ENCODE results near the gene TET1.
"Not testable (repeated sequence)": the region's sequence is repeated elsewhere in the genome, so short reads cannot be mapped to it uniquely, and the experiment has no call there.

TET1 gene

DNA sequence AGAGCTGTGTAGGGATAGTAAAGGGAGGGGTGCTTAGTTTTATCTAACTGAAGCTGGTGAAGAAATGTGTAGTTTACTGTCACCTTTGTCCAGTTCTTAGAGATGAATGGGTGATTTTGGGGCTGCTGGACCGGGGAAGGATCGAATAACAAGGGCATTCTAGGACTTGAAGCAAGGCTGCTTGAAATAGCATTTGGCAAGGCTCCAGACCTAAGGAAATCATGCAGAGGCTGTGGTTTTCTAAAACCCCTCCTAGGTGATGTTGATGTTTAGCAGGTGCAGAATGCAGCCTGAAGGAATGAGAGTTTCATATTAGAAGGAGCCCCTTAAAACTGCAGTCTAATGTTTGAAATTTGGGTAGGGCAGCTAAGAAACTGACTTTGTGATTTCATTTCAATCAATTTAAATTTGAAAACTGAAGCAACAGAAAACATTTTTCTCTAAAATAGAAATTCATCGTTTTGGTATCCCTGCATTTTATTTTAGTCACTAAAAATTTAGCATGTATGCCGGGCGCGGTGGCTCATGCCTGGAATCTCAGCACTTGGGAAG is 68.5 kb downstream of the TET1 start:
- no peak for DNase-seq (ENCODE audit: low spot score)
- no peak overlapping the region for H3K4me2 ChIP-seq (ENCODE audit: insufficient read depth, low read length, poor library complexity, severe bottlenecking)

DNA sequence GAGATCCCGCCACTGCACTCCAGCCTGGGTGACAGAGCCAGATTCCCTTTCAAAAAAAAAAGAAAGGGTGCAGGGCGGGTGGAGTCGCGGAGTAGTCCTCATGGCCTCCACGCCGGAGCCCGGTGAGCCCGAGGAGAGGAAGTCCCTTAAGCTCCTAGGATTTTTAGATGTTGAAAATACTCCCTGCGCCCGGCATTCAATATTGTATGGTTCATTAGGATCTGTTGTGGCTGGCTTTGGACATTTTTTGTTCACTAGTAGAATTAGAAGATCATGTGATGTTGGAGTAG is 72.1 kb downstream of the TET1 start:
- H3K4me2 ChIP-seq (ENCODE audit: insufficient read depth, low read length, poor library complexity, severe bottlenecking); H3K4me1 ChIP-seq (ENCODE audit: control insufficient read depth in 2 of 2, insufficient read depth in 1 of 2, low read depth in 1 of 2, low read length in 2 of 2); H3K18ac ChIP-seq (ENCODE audit: low read length); H3K27ac ChIP-seq (replicated peaks; ENCODE audit: low read length); H3K4me3 ChIP-seq (ENCODE audit: low read length in 2 of 2); H2BK5ac ChIP-seq (ENCODE audit: low read length); H3K27me3 ChIP-seq (ENCODE audit: control insufficient read depth in 3 of 3, insufficient read depth in 3 of 3, low read depth in 1 of 3, low read length in 3 of 3); DNase-seq (ENCODE audit: low spot score); H3K9me3 ChIP-seq (replicated peaks in 1 of 2; ENCODE audit: control insufficient read depth in 2 of 2, insufficient read depth in 1 of 2, low read depth in 1 of 2, low read length in 2 of 2); H2BK12ac ChIP-seq (ENCODE audit: low read length); H3K9ac ChIP-seq (ENCODE audit: low read depth, low read length, poor library complexity); H4K8ac ChIP-seq (ENCODE audit: low read depth, low read length); H3K23ac ChIP-seq (ENCODE audit: low read depth, low read length, poor library complexity); H2BK120ac ChIP-seq (ENCODE audit: low read depth, low read length); H4K91ac ChIP-seq (ENCODE audit: low read depth, low read length, poor library complexity); H3K14ac ChIP-seq (ENCODE audit: low read length); H2AFZ ChIP-seq (ENCODE audit: low read length); H2AK5ac ChIP-seq (ENCODE audit: low read depth, low read length); H3K79me1 ChIP-seq (ENCODE audit: low read depth, low read length); H2BK15ac ChIP-seq (ENCODE audit: low read length); H3K4ac ChIP-seq (ENCODE audit: low read length): not testable (repeated sequence)
- no CpG with 5 or more reads among the region's 10 CpGs for WGBS, 2 donors (ENCODE audit: extremely low coverage in 2 of 2, insufficient read length in 2 of 2, insufficient replicate concordance in 1 of 2)
- peaks cover 0 to 58% of the 10 kb centered on the region in 2 donors for H3K36me3 ChIP-seq (replicated peaks in 1 of 2; ENCODE audit: control insufficient read depth in 2 of 2, insufficient read depth in 2 of 2, low read length in 2 of 2)

More for the DNA sequence above, 68.5 kb downstream of the TET1 start:
- no CpG with 5 or more reads among the region's 6 CpGs for WGBS, 2 donors (ENCODE audit: extremely low coverage in 2 of 2, insufficient read length in 2 of 2, insufficient replicate concordance in 1 of 2)
- Histone ChIP-seq H4K91ac (ENCODE audit: low read depth, low read length, poor library complexity) (no peak overlapping the region), H2BK15ac (ENCODE audit: low read length) (no peak overlapping the region), H3K14ac (ENCODE audit: low read length) (no peak overlapping the region), H3K27me3 (ENCODE audit: control insufficient read depth in 3 of 3, insufficient read depth in 3 of 3, low read depth in 1 of 3, low read length in 3 of 3) (no peaks in the 10 kb centered on the region), H3K4ac (ENCODE audit: low read length) (no peak overlapping the region), H2BK120ac (ENCODE audit: low read depth, low read length) (no peak overlapping the region), H3K36me3 (replicated peaks in 1 of 2; ENCODE audit: control insufficient read depth in 2 of 2, insufficient read depth in 2 of 2, low read length in 2 of 2) (peaks cover 0 to 56% of the 10 kb centered on the region in 2 donors), H3K23ac (ENCODE audit: low read depth, low read length, poor library complexity) (no peak overlapping the region), H2AFZ (ENCODE audit: low read length) (no peak overlapping the region), H2AK5ac (ENCODE audit: low read depth, low read length) (no peak overlapping the region), H2BK5ac (ENCODE audit: low read length) (no peak overlapping the region), H3K27ac (replicated peaks; ENCODE audit: low read length) (no peak overlapping the region), H3K9me3 (replicated peaks in 1 of 2; ENCODE audit: control insufficient read depth in 2 of 2, insufficient read depth in 1 of 2, low read depth in 1 of 2, low read length in 2 of 2) (no peaks in the 10 kb centered on the region), H3K4me3 (ENCODE audit: low read length in 2 of 2) (no peak overlapping the region), H3K4me1 (ENCODE audit: control insufficient read depth in 2 of 2, insufficient read depth in 1 of 2, low read depth in 1 of 2, low read length in 2 of 2) (no peaks in the 10 kb centered on the region), H4K8ac (ENCODE audit: low read depth, low read length) (no peak overlapping the region), H3K18ac (ENCODE audit: low read length) (no peak overlapping the region), H3K9ac (ENCODE audit: low read depth, low read length, poor library complexity) (no peak overlapping the region), H2BK12ac (ENCODE audit: low read length) (no peak overlapping the region), H3K79me1 (ENCODE audit: low read depth, low read length) (peaks cover 2% of the 10 kb centered on the region)

DNA sequence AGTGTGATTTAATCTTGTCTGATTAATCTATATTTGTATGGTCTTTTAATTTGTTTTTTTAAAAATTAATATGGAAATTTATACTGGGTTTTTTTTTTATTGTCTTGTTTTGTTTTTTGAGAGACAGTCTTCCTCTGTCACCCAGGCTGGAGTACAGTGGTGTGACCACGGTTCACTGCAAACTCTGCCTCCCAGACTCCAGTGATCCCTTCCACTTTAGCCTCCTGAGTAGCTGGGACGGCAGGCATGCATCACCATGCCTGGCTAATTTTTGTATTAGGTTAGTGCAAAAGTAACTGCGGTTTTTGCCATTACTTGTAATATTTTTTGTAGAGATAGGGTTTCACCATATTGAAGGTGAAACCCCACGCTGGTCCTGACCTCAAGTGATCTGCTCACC is 73.1 kb downstream of the TET1 start:
- no peak overlapping the region for H3K4me3 ChIP-seq (ENCODE audit: low read length in 2 of 2)
- no peak overlapping the region for H2AFZ ChIP-seq (ENCODE audit: low read length)
- no peak overlapping the region for H2BK5ac ChIP-seq (ENCODE audit: low read length)
- no peak overlapping the region for H3K4ac ChIP-seq (ENCODE audit: low read length)
- no peaks in the 10 kb centered on the region for H3K4me1 ChIP-seq (ENCODE audit: control insufficient read depth in 2 of 2, insufficient read depth in 1 of 2, low read depth in 1 of 2, low read length in 2 of 2)
- no peak overlapping the region for H2BK15ac ChIP-seq (ENCODE audit: low read length)
- no peak overlapping the region for H3K23ac ChIP-seq (ENCODE audit: low read depth, low read length, poor library complexity)
- no peaks in the 10 kb centered on the region for H3K27me3 ChIP-seq (ENCODE audit: control insufficient read depth in 3 of 3, insufficient read depth in 3 of 3, low read depth in 1 of 3, low read length in 3 of 3)
- no peak overlapping the region for H4K8ac ChIP-seq (ENCODE audit: low read depth, low read length)
- no peak overlapping the region for H2AK5ac ChIP-seq (ENCODE audit: low read depth, low read length)
- no peak overlapping the region for H3K18ac ChIP-seq (ENCODE audit: low read length)
- no peak overlapping the region for H3K4me2 ChIP-seq (ENCODE audit: insufficient read depth, low read length, poor library complexity, severe bottlenecking)
- H2BK120ac ChIP-seq (ENCODE audit: low read depth, low read length): no peak overlapping the region
- peaks cover 0 to 63% of the 10 kb centered on the region in 2 donors for H3K36me3 ChIP-seq (replicated peaks in 1 of 2; ENCODE audit: control insufficient read depth in 2 of 2, insufficient read depth in 2 of 2, low read length in 2 of 2)
- H3K27ac ChIP-seq (replicated peaks; ENCODE audit: low read length): no peak overlapping the region
- no peak overlapping the region for H3K14ac ChIP-seq (ENCODE audit: low read length)
- no CpG with 5 or more reads among the region's 4 CpGs for WGBS, 2 donors (ENCODE audit: extremely low coverage in 2 of 2, insufficient read length in 2 of 2, insufficient replicate concordance in 1 of 2)
- no peaks in the 10 kb centered on the region for H3K9me3 ChIP-seq (replicated peaks in 1 of 2; ENCODE audit: control insufficient read depth in 2 of 2, insufficient read depth in 1 of 2, low read depth in 1 of 2, low read length in 2 of 2)
- no peak for DNase-seq (ENCODE audit: low spot score)
- no peak overlapping the region for H4K91ac ChIP-seq (ENCODE audit: low read depth, low read length, poor library complexity)
- no peaks in the 10 kb centered on the region for H3K79me1 ChIP-seq (ENCODE audit: low read depth, low read length)
- H3K9ac ChIP-seq (ENCODE audit: low read depth, low read length, poor library complexity): no peak overlapping the region
- no peak overlapping the region for H2BK12ac ChIP-seq (ENCODE audit: low read length)

DNA sequence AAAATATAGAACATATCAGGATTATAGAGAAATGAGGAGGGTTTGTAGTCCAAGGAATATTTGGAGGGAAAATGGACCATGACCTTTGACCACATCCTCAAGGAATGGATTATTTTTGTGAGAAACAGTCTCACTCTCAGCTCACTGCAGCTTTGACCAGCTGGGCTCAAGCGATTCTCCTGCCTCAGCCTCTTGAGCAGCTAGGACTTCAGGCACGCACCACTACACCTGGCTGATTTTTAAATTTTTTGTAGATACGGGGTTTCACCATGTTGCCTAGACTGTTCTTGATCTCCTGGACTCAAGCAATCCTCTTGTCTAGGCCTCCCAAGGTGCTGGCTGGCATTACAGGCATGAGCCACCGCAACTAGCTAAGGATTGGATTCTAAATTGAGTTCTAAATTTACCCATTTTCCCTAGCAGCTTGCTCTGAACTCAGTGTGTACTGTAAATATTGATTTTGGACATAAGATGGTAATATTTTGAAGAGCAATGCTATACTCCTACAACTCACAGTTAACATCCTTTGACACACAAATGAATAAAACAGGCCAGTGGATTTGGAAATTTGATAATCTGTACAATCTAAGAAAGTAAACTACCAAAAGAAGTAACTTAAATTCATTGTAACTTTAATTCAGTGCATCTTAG is 73.8 kb downstream of the TET1 start:
- Histone ChIP-seq H3K23ac (ENCODE audit: low read depth, low read length, poor library complexity) (no peak overlapping the region), H2AFZ (ENCODE audit: low read length) (no peak overlapping the region), H3K79me1 (ENCODE audit: low read depth, low read length) (no peaks in the 10 kb centered on the region), H3K36me3 (replicated peaks in 1 of 2; ENCODE audit: control insufficient read depth in 2 of 2, insufficient read depth in 2 of 2, low read length in 2 of 2) (peaks cover 0 to 59% of the 10 kb centered on the region in 2 donors), H2AK5ac (ENCODE audit: low read depth, low read length) (no peak overlapping the region), H3K27me3 (ENCODE audit: control insufficient read depth in 3 of 3, insufficient read depth in 3 of 3, low read depth in 1 of 3, low read length in 3 of 3) (no peaks in the 10 kb centered on the region), H3K4me2 (ENCODE audit: insufficient read depth, low read length, poor library complexity, severe bottlenecking) (no peak overlapping the region), H3K4me3 (ENCODE audit: low read length in 2 of 2) (no peak overlapping the region), H4K91ac (ENCODE audit: low read depth, low read length, poor library complexity) (no peak overlapping the region), H3K9ac (ENCODE audit: low read depth, low read length, poor library complexity) (no peak overlapping the region), H3K27ac (replicated peaks; ENCODE audit: low read length) (no peak overlapping the region), H2BK12ac (ENCODE audit: low read length) (no peak overlapping the region), H3K14ac (ENCODE audit: low read length) (no peak overlapping the region), H3K9me3 (replicated peaks in 1 of 2; ENCODE audit: control insufficient read depth in 2 of 2, insufficient read depth in 1 of 2, low read depth in 1 of 2, low read length in 2 of 2) (no peaks in the 10 kb centered on the region), H3K4me1 (ENCODE audit: control insufficient read depth in 2 of 2, insufficient read depth in 1 of 2, low read depth in 1 of 2, low read length in 2 of 2) (no peaks in the 10 kb centered on the region), H3K4ac (ENCODE audit: low read length) (no peak overlapping the region), H2BK5ac (ENCODE audit: low read length) (no peak overlapping the region), H3K18ac (ENCODE audit: low read length) (no peak overlapping the region), H2BK120ac (ENCODE audit: low read depth, low read length) (no peak overlapping the region), H4K8ac (ENCODE audit: low read depth, low read length) (no peak overlapping the region), H2BK15ac (ENCODE audit: low read length) (no peak overlapping the region)
- no CpG with 5 or more reads among the region's 4 CpGs for WGBS, 2 donors (ENCODE audit: extremely low coverage in 2 of 2, insufficient read length in 2 of 2, insufficient replicate concordance in 1 of 2)
- no peak for DNase-seq (ENCODE audit: low spot score)
